PFSK-1 (cell line): Measurements from ENCODE around the gene ZER1.

Experiments used
- FOXP2 ChIP-seq: optimal IDR thresholded peaks from 2 replicates; pipeline ENCODE3; 2011; ENCODE audit warnings: borderline replicate concordance, control low read depth, inconsistent platforms; ENCODE audit not compliant: insufficient read depth; ENCODE audit errors: extremely low read length, extremely low read depth
- POLR2AphosphoS5 ChIP-seq: IDR thresholded peaks from 2 replicates; pipeline ENCODE4 v1.6.1; 2012; ENCODE audit warnings: low read depth, mild to moderate bottlenecking, control low read depth, low read length, moderate library complexity
- REST ChIP-seq, 2 experiments: IDR thresholded peaks; 2 replicates each; pipeline versions ENCODE4 v1.6.1 to v1.8.0; 2011 to 2012; ENCODE audit warnings: low read depth in 2 of 2, low read length in 2 of 2, control low read depth in 1 of 2, inconsistent platforms in 1 of 2, mild to moderate bottlenecking in 1 of 2, moderate library complexity in 1 of 2; ENCODE audit not compliant: insufficient read depth in 1 of 2
- SIN3A ChIP-seq: IDR thresholded peaks from 2 replicates; pipeline ENCODE4 v1.6.1; 2012; ENCODE audit warnings: mild to moderate bottlenecking, low read length, moderate library complexity, borderline replicate concordance; ENCODE audit not compliant: insufficient read depth
- TAF1 ChIP-seq: IDR thresholded peaks from 2 replicates; pipeline ENCODE4 v1.6.1; 2012; ENCODE audit warnings: low read length, control low read depth, borderline replicate concordance; ENCODE audit not compliant: insufficient read depth

ZER1 gene

GRCh38 chr9:128808543-128808942, 36.8 kb upstream of the ZER1 start:
- no peak for TF ChIP-seq FOXP2
- TF ChIP-seq SIN3A = no peak
- TF ChIP-seq REST (IDR thresholded peaks at IDR 0.05; ENCODE audit: insufficient read depth in 1 of 2, low read depth in 2 of 2, low read length in 2 of 2) = no peak
- TF ChIP-seq TAF1 = no peak
- TF ChIP-seq POLR2AphosphoS5 = no peak

GRCh38 chr9:128807827-128808226, 36.1 kb upstream of the ZER1 start:
- TF ChIP-seq POLR2AphosphoS5 (no peak), SIN3A (no peak), TAF1 (no peak), REST (IDR thresholded peaks at IDR 0.05; ENCODE audit: insufficient read depth in 1 of 2, low read depth in 2 of 2, low read length in 2 of 2) (no peak), FOXP2 (no peak)

GRCh38 chr9:128805661-128806060, 33.9 kb upstream of the ZER1 start:
- TF ChIP-seq FOXP2 (no peak), POLR2AphosphoS5 (no peak), REST (IDR thresholded peaks at IDR 0.05; ENCODE audit: insufficient read depth in 1 of 2, low read depth in 2 of 2, low read length in 2 of 2) (no peak), TAF1 (no peak), SIN3A (no peak)

- no peak for TF ChIP-seq FOXP2
- no peak for TF ChIP-seq REST (IDR thresholded peaks at IDR 0.05; ENCODE audit: insufficient read depth in 1 of 2, low read depth in 2 of 2, low read length in 2 of 2)
- TF ChIP-seq SIN3A = no peak
- no peak for TF ChIP-seq TAF1
- no peak for TF ChIP-seq POLR2AphosphoS5
These were observed 30.8 kb upstream of the ZER1 start for GRCh38 chr9:128802482-128802881.

GRCh38 chr9:128800061-128800460, 28.3 kb upstream of the ZER1 start:
- TF ChIP-seq SIN3A (no peak), TAF1 (no peak), POLR2AphosphoS5 (no peak), FOXP2 (no peak), REST (IDR thresholded peaks at IDR 0.05; ENCODE audit: insufficient read depth in 1 of 2, low read depth in 2 of 2, low read length in 2 of 2) (no peak)
